ENCODE measurements around the gene CALHM5. TPM values are rescaled to one million over a fixed set of nuclear protein-coding genes. Genes with fewer than 3 reads are reported as not detected.

The CALHM5 gene
- total RNA-seq, 2 donors from 2014 or later: 2.5 to 3.0 TPM

- ATAC-seq (no peak), DNase-seq (no peak)
- intact Hi-C loops (cut with DNase I): loop anchor here (5.0 to 10.0 kb wide), 4 partner anchors 89 to 316 kb away; no protein-coding TSS in a partner anchor
Observed at GRCh38 chr6:116533233-116533957, 22.0 kb downstream of the CALHM5 start.

- intact Hi-C loops (cut with DNase I): loop anchor here (10.0 kb wide), 2 partner anchors 90 to 240 kb away; no protein-coding TSS in a partner anchor
- ATAC-seq: no peak
- no peak for DNase-seq
Observed at GRCh38 chr6:116535109-116535508, 23.7 kb downstream of the CALHM5 start.

GRCh38 chr6:116536216-116536621, 24.8 kb downstream of the CALHM5 start:
- DNase-seq: no peak
- intact Hi-C loops (cut with DNase I): loop anchor here (1.0 to 10.0 kb wide), 3 partner anchors 25 to 241 kb away; no protein-coding TSS in a partner anchor
- ATAC-seq: peak; percentile 30 to 49

- ATAC-seq (no peak), DNase-seq (no peak)
Observed at GRCh38 chr6:116542426-116542825, 31.0 kb downstream of the CALHM5 start.

GRCh38 chr6:116543149-116543548, 31.7 kb downstream of the CALHM5 start:
- DNase-seq: no peak
- intact Hi-C loops (cut with DNase I): no loop called here
- no peak for ATAC-seq

More at GRCh38 chr6:116542426-116542825, 31.0 kb downstream of the CALHM5 start:
- intact Hi-C loops (cut with DNase I): no loop called here

- no peak for ATAC-seq
- intact Hi-C loops (cut with DNase I): no loop called here
Observed at GRCh38 chr6:116545651-116546050, 34.2 kb downstream of the CALHM5 start, which contains the start of gene TRAPPC3L. TSS of gene TRAPPC3L (minus strand) at chr6:116545684. CDS start at chr6:116545514, 170 bp downstream.

GRCh38 chr6:116547358-116547757, 35.9 kb downstream of the CALHM5 start:
- DNase-seq (no peak), ATAC-seq (no peak)
- intact Hi-C loops (cut with DNase I): no loop called here

More at GRCh38 chr6:116545651-116546050, 34.2 kb downstream of the CALHM5 start, which contains the start of gene TRAPPC3L:
- DNase-seq: no peak

- DNase-seq (no peak), ATAC-seq (no peak)
- intact Hi-C loops (cut with DNase I): no loop called here
Observed at GRCh38 chr6:116550796-116551195, 39.4 kb downstream of the CALHM5 start.

- intact Hi-C loops (cut with DNase I): no loop called here
- DNase-seq (no peak), ATAC-seq (no peak)
Observed at GRCh38 chr6:116553451-116553850, 42.0 kb downstream of the CALHM5 start, which contains the start of gene CALHM4. TSS of gene CALHM4 (plus strand) at chr6:116553751. CDS start at chr6:116553794, 43 bp downstream.

GRCh38 chr6:116556065-116556464, 44.6 kb downstream of the CALHM5 start:
- intact Hi-C loops (cut with DNase I): no loop called here

GRCh38 chr6:116556814-116557415, 45.5 kb downstream of the CALHM5 start:
- no peak for ATAC-seq
- intact Hi-C loops (cut with DNase I): no loop called here
- no peak for DNase-seq

More at GRCh38 chr6:116556065-116556464, 44.6 kb downstream of the CALHM5 start:
- ATAC-seq (no peak), DNase-seq (no peak)

GRCh38 chr6:116557893-116558292, 46.5 kb downstream of the CALHM5 start:
- DNase-seq (peak; percentile 46), ATAC-seq (peak; percentile 55 to 86)
- intact Hi-C loops (cut with DNase I): no loop called here

- DNase-seq: no peak
- no peak for ATAC-seq
- intact Hi-C loops (cut with DNase I): loop anchor here (10.0 kb wide), 1 partner anchor 285 kb away; the partner anchor contains the start of gene TSPYL1 (in 2 of the 2)
Observed at GRCh38 chr6:116560130-116560529, 48.7 kb downstream of the CALHM5 start.

GRCh38 chr6:116561377-116562018, 50.1 kb downstream of the CALHM5 start:
- intact Hi-C loops (cut with DNase I): loop anchor here (1.0 to 10.0 kb wide), 2 partner anchors 25 to 287 kb away; partner anchors contain the start of gene TSPYL1 (in 2 of the 2)
- peak; percentile 41 to 56 for ATAC-seq
- DNase-seq: peak; percentile 69

GRCh38 chr6:116562019-116562403, 50.6 kb downstream of the CALHM5 start:
- no peak for DNase-seq
- ATAC-seq: no peak
- intact Hi-C loops (cut with DNase I): loop anchor here (10.0 kb wide), 1 partner anchor 287 kb away; the partner anchor contains the start of gene TSPYL1 (in 2 of the 2)

- intact Hi-C loops (cut with DNase I): loop anchor here (10.0 kb wide), 1 partner anchor 288 kb away; the partner anchor contains the start of gene TSPYL1 (in 2 of the 2)
- ATAC-seq (peak in 1 of 2 donors; percentile 42), DNase-seq (no peak)
Observed at GRCh38 chr6:116562614-116563013, 51.2 kb downstream of the CALHM5 start.

GRCh38 chr6:116563830-116564229, 52.4 kb downstream of the CALHM5 start:
- intact Hi-C loops (cut with DNase I): loop anchor here (10.0 kb wide), 1 partner anchor 289 kb away; the partner anchor contains the start of gene TSPYL1 (in 2 of the 2)
- ATAC-seq (no peak), DNase-seq (no peak)

GRCh38 chr6:116564311-116564710, 52.9 kb downstream of the CALHM5 start:
- no peak for ATAC-seq
- intact Hi-C loops (cut with DNase I): loop anchor here (10.0 kb wide), 1 partner anchor 290 kb away; the partner anchor contains the start of gene TSPYL1 (in 2 of the 2)
- DNase-seq: no peak
